ENCODE measurements around the gene RIOK1.

The RIOK1 gene

GRCh38 chr6:7410851-7411250, 21.2 kb downstream of the RIOK1 start:
- DNase-seq = no peak

- DNase-seq = no peak
Measured at GRCh38 chr6:7411328-7411727, 21.7 kb downstream of the RIOK1 start.

DNA sequence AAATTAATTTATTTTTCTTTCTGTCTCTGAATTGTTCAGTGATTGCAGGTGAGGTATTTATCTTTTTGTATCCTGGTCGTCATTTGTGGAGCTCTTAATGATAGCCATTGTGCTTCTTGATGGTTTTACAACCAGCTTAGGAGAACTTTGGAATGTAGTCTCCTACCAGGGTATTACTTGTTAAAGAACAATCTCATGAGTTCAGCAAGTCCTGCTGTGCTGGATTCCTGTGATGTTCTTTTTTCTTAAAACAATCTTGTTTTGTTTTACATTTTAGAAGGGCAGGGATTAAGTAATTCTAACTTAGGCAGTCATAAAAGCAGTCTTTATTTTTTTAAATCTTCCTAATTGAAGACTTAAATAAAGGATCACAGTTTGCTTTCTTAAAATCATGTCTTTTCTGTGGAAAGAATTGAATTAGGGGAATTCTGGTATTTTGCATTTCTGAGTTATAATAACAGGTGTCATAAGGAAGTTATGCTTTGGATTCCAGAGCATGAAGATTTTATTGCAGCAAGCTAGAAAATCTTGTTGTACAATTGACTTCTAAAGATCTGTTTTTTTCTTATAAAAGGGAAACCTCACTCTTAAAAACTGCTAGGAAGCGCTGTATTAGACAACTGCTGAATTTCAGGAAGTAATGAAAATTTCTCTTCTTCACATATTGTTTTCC, 23.7 kb downstream of the RIOK1 start:
- no peak for DNase-seq

DNA sequence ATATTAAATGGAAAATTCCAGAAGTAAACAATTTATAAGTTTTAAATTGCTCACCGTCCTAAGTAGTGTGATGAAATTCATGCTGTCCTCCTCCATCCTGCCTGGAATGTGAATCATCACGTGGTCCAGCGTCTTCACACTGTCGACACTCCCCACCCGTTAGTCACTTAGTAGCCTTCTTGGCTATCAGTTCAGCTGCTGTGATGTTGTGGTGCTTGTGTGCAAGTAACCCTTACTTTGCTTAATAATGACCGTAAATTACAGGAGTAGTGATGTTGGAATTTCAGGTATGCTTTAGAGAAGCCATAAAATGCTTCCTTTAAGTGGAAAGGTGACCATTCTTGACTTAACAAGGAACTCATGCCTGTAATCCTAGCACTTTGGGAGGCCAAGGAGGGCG, 25.2 kb downstream of the RIOK1 start:
- DNase-seq = no peak

DNA sequence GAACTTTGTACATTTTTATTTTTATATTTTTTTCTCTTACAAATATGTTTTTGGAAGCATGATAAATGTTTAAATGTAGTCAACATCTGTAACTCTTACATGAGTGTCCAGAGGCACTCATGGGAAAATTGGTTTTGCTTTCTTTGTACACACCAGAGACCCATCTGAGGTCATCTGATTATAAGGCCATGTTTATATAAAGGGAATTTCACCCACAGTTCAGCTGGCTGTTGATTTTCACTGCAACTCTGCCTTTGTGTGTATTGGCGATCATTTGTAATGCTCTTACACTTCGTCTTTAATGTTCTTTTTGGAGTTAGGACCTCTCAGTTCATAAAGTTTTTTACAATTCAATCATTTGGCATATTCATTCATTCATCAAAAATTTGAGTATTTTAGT, 28.1 kb downstream of the RIOK1 start:
- DNase-seq = no peak

DNA sequence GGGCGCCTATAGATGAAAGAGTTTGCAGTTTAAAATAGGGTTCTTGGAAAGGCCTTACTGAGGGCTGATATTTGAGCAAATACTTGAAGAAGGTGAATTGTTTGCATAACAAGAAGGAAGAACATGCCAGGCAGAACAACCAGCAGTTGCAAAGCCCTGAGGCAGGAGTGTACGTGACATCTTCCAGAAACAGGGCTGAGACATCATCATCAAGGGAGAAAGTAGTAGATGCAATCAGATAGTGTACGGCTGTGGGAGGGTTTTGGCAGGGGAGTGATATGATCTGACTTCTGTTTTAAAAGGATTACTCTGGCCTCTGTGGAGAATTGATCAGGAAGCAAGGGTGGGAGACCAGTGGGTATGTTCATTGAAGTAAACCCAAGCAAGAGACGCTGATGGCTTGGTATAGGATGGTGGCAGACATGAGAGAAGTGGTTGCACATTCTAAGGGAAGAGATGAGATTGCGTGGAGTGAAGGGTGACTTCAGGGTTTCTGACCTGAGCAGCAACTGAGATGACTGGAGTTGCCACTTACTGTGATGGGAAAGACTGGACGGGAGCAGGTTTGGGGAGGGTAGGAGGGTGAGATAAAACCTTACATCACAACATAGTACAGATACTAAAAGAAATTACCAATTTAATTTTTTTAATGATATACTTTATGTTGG, 28.8 kb downstream of the RIOK1 start:
- DNase-seq = no peak

- DNase-seq = no peak
Measured at GRCh38 chr6:7419065-7419464, 29.5 kb downstream of the RIOK1 start.

- no peak for DNase-seq
Measured at GRCh38 chr6:7421066-7421465, 31.5 kb downstream of the RIOK1 start.

- DNase-seq = no peak
Measured at GRCh38 chr6:7424058-7424457, 34.5 kb downstream of the RIOK1 start.

DNA sequence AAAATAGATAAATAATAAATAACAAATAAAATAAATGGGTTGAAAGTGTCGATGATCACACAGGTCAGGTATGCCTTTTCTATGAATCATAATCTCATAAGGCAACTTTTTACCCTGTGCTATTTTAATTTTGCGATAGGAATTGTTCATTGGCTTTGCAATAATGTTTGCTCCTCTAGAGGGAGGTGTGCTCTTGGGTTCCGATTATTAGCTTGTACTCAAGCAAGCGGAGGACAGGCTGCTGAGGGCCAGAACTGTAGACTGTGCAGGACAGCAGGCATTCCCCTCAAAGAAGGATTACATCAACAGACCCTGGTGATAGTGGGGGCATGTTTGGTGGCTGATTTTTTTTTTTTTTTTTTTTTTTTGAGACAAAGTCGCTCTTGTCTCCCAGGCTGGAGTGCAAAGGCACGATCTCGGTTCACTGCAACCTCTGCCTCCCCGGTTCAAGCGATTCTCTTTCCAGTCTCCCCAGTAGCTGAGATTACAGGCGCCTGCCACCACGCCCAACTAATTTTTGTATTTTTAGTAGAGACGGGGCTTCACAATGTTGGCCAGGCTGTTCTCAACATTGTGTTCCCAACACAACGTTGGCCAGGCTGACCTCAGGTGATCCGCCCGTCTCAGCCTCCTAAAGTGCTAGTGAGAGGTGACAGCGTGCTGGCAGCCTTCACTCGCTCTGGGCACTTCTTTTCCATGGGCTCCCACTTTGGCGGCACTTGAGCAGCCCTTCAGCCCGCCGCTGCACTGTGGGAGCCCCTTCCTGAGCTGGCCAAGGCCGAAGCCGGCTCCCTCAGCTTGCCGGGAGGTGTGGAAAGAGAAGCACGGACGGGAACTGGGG, 35.6 kb downstream of the RIOK1 start:
- no peak for DNase-seq

DNA sequence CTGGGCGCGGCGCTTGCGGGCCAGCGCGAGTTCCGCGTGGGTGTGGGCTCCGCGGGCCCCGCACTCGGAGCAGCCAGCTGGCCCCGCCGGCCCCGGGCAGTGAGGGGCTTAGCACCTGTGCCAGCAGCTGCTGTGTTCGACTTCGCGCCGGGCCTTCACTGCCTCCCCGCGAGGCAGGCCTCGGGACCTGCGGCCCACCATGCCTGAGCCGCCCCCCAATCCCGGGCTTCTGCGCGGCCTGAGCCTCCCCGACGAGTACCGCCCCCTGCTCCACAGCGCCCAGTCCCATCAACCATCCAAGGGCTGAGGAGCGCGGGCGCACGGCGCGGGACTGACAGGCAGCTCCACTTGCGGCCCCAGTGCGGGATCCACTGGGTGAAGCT, 36.2 kb downstream of the RIOK1 start:
- no peak for DNase-seq

- DNase-seq = no peak
Measured at GRCh38 chr6:7426447-7427169, 37.0 kb downstream of the RIOK1 start.

- no peak for DNase-seq
Measured at GRCh38 chr6:7431313-7431673, 41.7 kb downstream of the RIOK1 start.

- DNase-seq = no peak
Measured at GRCh38 chr6:7431674-7432390, 42.2 kb downstream of the RIOK1 start.

DNA sequence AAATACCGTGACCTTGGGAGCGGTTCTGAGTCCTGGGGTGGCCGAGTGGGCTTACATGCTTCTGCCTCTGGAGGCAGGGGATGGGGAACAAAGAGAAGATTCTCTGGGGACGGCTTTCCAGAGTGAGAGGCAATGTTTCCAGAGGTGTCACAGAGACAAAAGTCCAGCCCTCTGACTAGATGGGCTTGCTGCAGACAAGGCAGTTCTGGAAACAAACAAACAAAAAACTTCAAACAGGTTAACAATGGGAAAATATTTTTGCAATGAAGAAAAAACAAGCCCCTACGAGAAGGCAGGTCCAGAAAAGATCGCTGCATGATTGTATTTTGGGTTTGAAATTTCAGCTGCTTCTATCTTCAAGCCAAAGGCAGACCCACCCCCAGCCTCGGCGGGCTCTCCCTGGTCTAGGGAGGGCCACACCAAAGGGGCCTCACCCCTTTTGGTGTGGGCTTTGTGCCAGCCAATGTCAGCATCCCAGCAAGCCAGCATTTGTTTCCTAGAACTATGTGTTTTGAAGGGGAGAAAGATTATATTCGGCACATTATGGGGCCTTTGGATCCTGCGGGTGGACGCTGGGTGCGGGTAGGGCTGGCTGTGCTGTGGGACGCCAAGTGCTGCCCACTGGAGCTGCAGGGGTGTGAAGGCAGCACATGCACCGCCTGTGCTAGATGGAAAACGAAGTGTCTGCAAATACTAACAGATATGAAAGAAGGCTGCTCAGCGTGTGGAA, 42.9 kb downstream of the RIOK1 start:
- DNase-seq = no peak

GRCh38 chr6:7433121-7433617, 43.6 kb downstream of the RIOK1 start:
- DNase-seq = no peak

DNA sequence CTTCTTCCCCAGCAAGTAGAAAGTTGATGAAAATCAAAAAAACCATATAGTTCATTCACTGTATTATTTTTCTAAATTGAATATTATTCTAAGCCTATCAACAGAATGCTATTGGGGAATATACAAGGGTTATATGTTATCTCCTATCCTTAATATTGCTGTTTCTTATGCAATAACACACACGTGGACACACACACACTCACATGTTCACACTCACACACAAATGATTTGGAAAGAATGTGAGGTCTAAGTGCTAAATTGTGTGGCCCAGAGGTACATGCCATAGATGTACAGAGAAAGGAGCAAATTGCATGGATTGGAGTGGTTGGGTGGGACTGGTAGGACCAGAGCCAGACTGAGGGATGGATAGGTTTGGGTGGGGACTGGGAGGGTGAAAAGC, 45.1 kb downstream of the RIOK1 start:
- DNase-seq = no peak

DNA sequence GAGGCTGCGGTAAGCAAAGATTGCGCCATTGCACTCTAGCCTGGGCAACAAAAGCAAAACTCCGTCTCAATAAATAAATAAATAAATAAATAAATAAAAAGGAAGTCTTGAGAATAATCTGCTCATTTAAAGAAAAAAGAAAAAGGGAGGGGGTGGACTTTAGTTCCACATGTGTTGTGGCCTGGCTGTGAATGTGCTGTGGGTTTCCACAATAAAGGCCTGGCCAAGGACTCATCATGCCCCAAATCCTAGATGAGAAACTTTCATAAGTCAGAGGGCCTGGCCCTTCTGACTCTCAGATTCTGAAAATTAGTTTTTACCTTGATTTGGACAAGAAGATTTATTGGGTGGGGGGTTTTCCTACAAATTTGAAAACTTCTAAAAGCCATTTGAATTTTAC, 48.4 kb downstream of the RIOK1 start:
- no peak for DNase-seq

DNA sequence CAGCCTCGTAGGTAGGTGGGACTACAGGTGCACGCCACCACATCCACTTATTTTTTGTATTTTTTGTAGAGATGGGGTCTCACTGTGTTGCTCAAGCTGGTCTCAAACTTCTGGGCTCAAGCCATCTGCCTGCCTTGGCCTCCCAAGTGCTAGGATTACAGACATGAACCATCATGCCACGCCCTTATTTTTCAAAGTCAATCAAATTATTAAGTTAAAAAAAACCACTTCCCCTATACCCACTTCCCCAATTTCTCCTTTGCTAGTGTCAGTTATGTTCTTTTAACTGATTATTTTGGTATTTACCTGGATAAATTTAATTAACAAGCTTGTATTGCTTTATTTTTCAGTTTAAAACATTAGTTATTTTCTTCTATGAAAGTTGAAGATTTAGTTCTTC, 49.6 kb downstream of the RIOK1 start:
- DNase-seq = no peak

GRCh38 chr6:7440476-7440875, 50.9 kb downstream of the RIOK1 start:
- DNase-seq = no peak

DNA sequence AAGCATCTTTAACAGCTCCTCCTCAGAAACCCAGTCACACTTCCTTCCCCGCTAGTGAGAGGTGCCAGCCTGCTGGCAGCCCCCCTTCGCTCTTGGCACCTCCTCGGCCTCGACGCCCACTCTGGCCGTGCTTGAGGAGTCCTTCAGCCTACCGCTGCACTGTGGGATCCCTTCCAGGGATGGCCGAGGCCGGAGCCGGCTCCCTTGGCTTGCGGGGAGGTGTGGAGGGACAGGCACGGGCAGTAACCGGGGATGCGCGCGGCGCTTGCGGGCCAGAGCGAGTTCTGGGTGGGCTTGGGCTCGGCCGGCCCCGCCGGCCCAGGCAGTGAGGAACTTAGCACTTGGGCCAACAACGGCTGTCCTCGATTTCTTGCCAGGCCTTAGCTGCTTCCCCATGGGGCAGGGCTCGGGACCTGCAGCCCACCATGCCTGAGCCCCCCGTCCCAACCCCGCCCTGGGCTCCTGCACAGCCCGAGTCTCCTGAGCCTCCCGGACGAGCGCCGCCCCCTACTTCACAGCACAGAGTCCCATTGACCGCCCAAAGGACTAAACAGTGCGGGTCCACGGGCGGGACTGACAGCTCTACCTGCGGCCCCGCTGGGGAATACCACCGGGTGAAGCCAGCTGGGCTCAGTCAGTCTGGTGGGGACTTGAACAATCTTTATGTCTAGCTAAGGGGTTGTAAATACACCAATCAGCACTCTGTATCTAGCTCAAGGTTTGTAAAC, 51.6 kb downstream of the RIOK1 start:
- DNase-seq = no peak

Data from activated naive CD4-positive, alpha-beta T cell treated with Interleukin-2 at 50 U/mL for 16 hours (primary cell).